B cell (primary cell): ENCODE measurements around the gene COQ9.

ENCODE experiments used
- EZH2 ChIP-seq: IDR thresholded peaks from 2 replicates; pipeline ENCODE4 v1.6.1; 2012; ENCODE audit warnings: borderline replicate concordance, low read depth, mild to moderate bottlenecking, moderate library complexity, low read length; ENCODE audit not compliant: insufficient read depth, poor library complexity, severe bottlenecking
- TF ChIP-seq, protein P1 (sequence below): fragments of 200-600 bp; IDR thresholded peaks from one replicate; pipeline ENCODE4 v1.8.0; 2022; ENCODE audit warnings: antibody characterized with exemption, mild to moderate bottlenecking

GRCh38 chr16:57405097-57405496 lies 42.2 kb upstream of the COQ9 start:
- TF ChIP-seq, protein P1, sequence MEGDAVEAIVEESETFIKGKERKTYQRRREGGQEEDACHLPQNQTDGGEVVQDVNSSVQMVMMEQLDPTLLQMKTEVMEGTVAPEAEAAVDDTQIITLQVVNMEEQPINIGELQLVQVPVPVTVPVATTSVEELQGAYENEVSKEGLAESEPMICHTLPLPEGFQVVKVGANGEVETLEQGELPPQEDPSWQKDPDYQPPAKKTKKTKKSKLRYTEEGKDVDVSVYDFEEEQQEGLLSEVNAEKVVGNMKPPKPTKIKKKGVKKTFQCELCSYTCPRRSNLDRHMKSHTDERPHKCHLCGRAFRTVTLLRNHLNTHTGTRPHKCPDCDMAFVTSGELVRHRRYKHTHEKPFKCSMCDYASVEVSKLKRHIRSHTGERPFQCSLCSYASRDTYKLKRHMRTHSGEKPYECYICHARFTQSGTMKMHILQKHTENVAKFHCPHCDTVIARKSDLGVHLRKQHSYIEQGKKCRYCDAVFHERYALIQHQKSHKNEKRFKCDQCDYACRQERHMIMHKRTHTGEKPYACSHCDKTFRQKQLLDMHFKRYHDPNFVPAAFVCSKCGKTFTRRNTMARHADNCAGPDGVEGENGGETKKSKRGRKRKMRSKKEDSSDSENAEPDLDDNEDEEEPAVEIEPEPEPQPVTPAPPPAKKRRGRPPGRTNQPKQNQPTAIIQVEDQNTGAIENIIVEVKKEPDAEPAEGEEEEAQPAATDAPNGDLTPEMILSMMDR, result no peak
- TF ChIP-seq EZH2, result no peak
